ENCODE results near the gene KRT24. TPM values are rescaled to one million over a fixed set of nuclear protein-coding genes. Genes with fewer than 3 reads are reported as not detected.

Gene KRT24
- total and polyA plus RNA-seq, 3 donors from 2014 or later, result 0.12 TPM; not detected in 2

GRCh38 chr17:40694584-40694983 lies 9.0 kb downstream of the KRT24 start:
- Histone ChIP-seq H3K4me3 (no peak overlapping the region), H3K9me3 (no peaks in the 10 kb centered on the region), H3K27me3 (no peaks in the 10 kb centered on the region), H3K4me1 (no peaks in the 10 kb centered on the region), H3K36me3 (ENCODE audit: low read depth, missing control alignments) (no peaks in the 10 kb centered on the region), H3K27ac (no peak overlapping the region)
- TF ChIP-seq POLR2A (IDR thresholded peaks at IDR 0.05) (no peak), CTCF (IDR thresholded peaks at IDR 0.05) (no peak)
- DNase-seq, result no peak
- WGBS, 2 donors, result 81 to 83% methylated on average over 8 to 9 of the region's 9 CpGs
- intact Hi-C loops (cut with DNase I; ENCODE audit: low total_unique reads), result no loop called here

- Histone ChIP-seq H3K9me3 (no peaks in the 10 kb centered on the region), H3K27me3 (no peaks in the 10 kb centered on the region), H3K4me1 (no peaks in the 10 kb centered on the region), H3K36me3 (ENCODE audit: low read depth, missing control alignments) (no peaks in the 10 kb centered on the region), H3K27ac (no peak overlapping the region), H3K4me3 (no peak overlapping the region)
- intact Hi-C loops (cut with DNase I; ENCODE audit: low total_unique reads), result no loop called here
- TF ChIP-seq POLR2A (IDR thresholded peaks at IDR 0.05) (no peak), CTCF (IDR thresholded peaks at IDR 0.05) (no peak)
- no peak for DNase-seq
- 75 to 76% methylated on average over 5 of the region's 5 CpGs for WGBS, 2 donors
Measured at GRCh38 chr17:40687106-40687505, 16.4 kb downstream of the KRT24 start.

GRCh38 chr17:40686192-40686591 lies 17.4 kb downstream of the KRT24 start:
- TF ChIP-seq POLR2A (IDR thresholded peaks at IDR 0.05) (no peak), CTCF (IDR thresholded peaks at IDR 0.05) (no peak)
- H3K4me3 ChIP-seq, result no peak overlapping the region
- DNase-seq, result no peak
- intact Hi-C loops (cut with DNase I; ENCODE audit: low total_unique reads), result no loop called here
- H3K27ac ChIP-seq, result no peak overlapping the region
- H3K9me3 ChIP-seq, result no peaks in the 10 kb centered on the region
- H3K4me1 ChIP-seq, result no peaks in the 10 kb centered on the region
- H3K36me3 ChIP-seq (ENCODE audit: low read depth, missing control alignments), result no peaks in the 10 kb centered on the region
- no peaks in the 10 kb centered on the region for H3K27me3 ChIP-seq
- WGBS, 2 donors, result 70 to 72% methylated on average over 4 of the region's 4 CpGs

- DNase-seq, result no peak
- H3K27me3 ChIP-seq, result no peaks in the 10 kb centered on the region
- H3K9me3 ChIP-seq, result no peaks in the 10 kb centered on the region
- no peaks in the 10 kb centered on the region for H3K4me1 ChIP-seq
- H3K27ac ChIP-seq, result no peak overlapping the region
- no peak for TF ChIP-seq CTCF (IDR thresholded peaks at IDR 0.05)
- TF ChIP-seq POLR2A (IDR thresholded peaks at IDR 0.05), result no peak
- H3K36me3 ChIP-seq (ENCODE audit: low read depth, missing control alignments), result no peaks in the 10 kb centered on the region
- intact Hi-C loops (cut with DNase I; ENCODE audit: low total_unique reads), result no loop called here
- no peak overlapping the region for H3K4me3 ChIP-seq
Measured at GRCh38 chr17:40680998-40681397, 22.6 kb downstream of the KRT24 start.

GRCh38 chr17:40679523-40679907 lies 24.0 kb downstream of the KRT24 start:
- WGBS, 2 donors, result 89 to 92% methylated on average over 2 of the region's 2 CpGs
- no peak overlapping the region for H3K4me3 ChIP-seq
- H3K27ac ChIP-seq, result no peak overlapping the region
- TF ChIP-seq POLR2A (IDR thresholded peaks at IDR 0.05) (no peak), CTCF (IDR thresholded peaks at IDR 0.05) (no peak)
- H3K27me3 ChIP-seq, result no peaks in the 10 kb centered on the region
- no peaks in the 10 kb centered on the region for H3K9me3 ChIP-seq
- DNase-seq, result no peak
- no peaks in the 10 kb centered on the region for H3K4me1 ChIP-seq
- intact Hi-C loops (cut with DNase I; ENCODE audit: low total_unique reads), result no loop called here
- no peaks in the 10 kb centered on the region for H3K36me3 ChIP-seq (ENCODE audit: low read depth, missing control alignments)
